Thyroid gland (tissue), 4 donors: ENCODE data around the gene CERS4.

Experiments used
- CTCF ChIP-seq, 6 experiments: fragments of 200-600 bp in 3 of 6; fragments of 450-650 bp in 3 of 6; sonication (generic) in 3 of 6; IDR thresholded peaks; one replicate each; pipeline ENCODE4 v1.5.1; 2016 to 2019; ENCODE audit warnings: antibody characterized with exemption in 6 of 6, mild to moderate bottlenecking in 2 of 6, inconsistent platforms in 1 of 6, moderate library complexity in 1 of 6
- POLR2A ChIP-seq, 2 donors: fragments of 450-650 bp; IDR thresholded peaks; one replicate each; pipeline ENCODE4 v1.6.1; 2017; ENCODE audit warnings: antibody characterized with exemption in 2 of 2, mild to moderate bottlenecking in 2 of 2, moderate library complexity in 1 of 2

GRCh38 chr19:8254286-8255001 is 45.3 kb downstream of the CERS4 start:
- no peak for TF ChIP-seq CTCF (IDR thresholded peaks at IDR 0.05)
- no peak for TF ChIP-seq POLR2A (IDR thresholded peaks at IDR 0.05)
